Measurements from ENCODE around the gene CPT1C.

DNA sequence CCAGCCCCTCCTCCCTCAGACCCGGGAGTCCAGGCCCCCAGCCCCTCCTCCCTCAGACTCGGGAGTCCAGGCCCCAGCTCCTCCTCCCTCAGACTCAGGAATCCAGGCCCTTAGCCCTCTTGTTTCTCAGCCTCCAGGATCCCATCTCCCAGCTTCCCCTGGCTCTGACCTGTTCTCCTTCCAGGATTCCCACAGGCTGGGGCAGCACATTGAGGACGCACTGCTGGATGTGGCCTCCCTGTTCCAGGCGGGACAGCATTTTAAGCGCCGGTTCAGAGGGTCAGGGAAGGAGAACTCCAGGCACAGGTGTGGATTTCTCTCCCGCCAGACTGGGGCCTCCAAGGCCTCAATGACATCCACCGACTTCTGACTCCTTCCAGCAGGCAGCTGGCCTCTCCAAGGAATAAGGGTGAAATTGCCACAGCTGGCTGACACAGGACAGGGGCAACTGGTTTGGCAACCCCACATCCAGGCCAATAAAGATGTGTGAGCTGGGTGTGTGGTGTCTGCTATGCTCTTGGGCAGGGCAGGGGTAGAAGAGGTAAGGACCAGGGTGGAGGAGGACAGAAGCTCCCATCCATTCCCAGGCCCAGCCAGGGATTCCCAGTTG, 22.4 kb downstream of the CPT1C start:
- TF ChIP-seq, protein P1, sequence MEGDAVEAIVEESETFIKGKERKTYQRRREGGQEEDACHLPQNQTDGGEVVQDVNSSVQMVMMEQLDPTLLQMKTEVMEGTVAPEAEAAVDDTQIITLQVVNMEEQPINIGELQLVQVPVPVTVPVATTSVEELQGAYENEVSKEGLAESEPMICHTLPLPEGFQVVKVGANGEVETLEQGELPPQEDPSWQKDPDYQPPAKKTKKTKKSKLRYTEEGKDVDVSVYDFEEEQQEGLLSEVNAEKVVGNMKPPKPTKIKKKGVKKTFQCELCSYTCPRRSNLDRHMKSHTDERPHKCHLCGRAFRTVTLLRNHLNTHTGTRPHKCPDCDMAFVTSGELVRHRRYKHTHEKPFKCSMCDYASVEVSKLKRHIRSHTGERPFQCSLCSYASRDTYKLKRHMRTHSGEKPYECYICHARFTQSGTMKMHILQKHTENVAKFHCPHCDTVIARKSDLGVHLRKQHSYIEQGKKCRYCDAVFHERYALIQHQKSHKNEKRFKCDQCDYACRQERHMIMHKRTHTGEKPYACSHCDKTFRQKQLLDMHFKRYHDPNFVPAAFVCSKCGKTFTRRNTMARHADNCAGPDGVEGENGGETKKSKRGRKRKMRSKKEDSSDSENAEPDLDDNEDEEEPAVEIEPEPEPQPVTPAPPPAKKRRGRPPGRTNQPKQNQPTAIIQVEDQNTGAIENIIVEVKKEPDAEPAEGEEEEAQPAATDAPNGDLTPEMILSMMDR (IDR thresholded peaks at IDR 0.05) = no peak
- TF ChIP-seq EP300 (IDR thresholded peaks at IDR 0.05; ENCODE audit: low read depth) = no peak
